Neuronal stem cell (in vitro differentiated cells): ENCODE measurements around the gene VSTM4.

ENCODE experiments used
- DNase-seq: peaks from one replicate; pipeline ENCODE4 v3.0.0-alpha.2; 2013; ENCODE audit warnings: low spot score
- H2AFZ ChIP-seq: one replicate; pipeline ENCODE4 v1.6.1; 2013; ENCODE audit warnings: mild to moderate bottlenecking, low read length, inconsistent platforms
- H2AK5ac ChIP-seq: 2 replicates; pipeline ENCODE4 v1.6.1; 2013; ENCODE audit warnings: low read depth, mild to moderate bottlenecking, inconsistent platforms, low read length, moderate library complexity, mixed read lengths
- H2BK120ac ChIP-seq: 2 replicates; pipeline ENCODE4 v1.6.1; 2013; ENCODE audit warnings: low read depth, mild to moderate bottlenecking, inconsistent platforms, low read length, moderate library complexity, mixed read lengths
- H2BK12ac ChIP-seq: one replicate; pipeline ENCODE4 v1.6.1; 2013; ENCODE audit warnings: low read length, inconsistent platforms
- H2BK15ac ChIP-seq: 2 replicates; pipeline ENCODE4 v1.6.1; 2013; ENCODE audit warnings: mild to moderate bottlenecking, low read length, inconsistent platforms, mixed read lengths
- H2BK5ac ChIP-seq: one replicate; pipeline ENCODE4 v1.6.1; 2013; ENCODE audit warnings: inconsistent platforms, mild to moderate bottlenecking, low read length, moderate library complexity
- H3K14ac ChIP-seq: one replicate; pipeline ENCODE4 v1.6.1; 2013; ENCODE audit warnings: low read length, inconsistent platforms
- H3K18ac ChIP-seq: 2 replicates; pipeline ENCODE4 v1.6.1; 2013; ENCODE audit warnings: low read length, inconsistent platforms
- H3K23ac ChIP-seq: 2 replicates; pipeline ENCODE4 v1.6.1; 2013; ENCODE audit warnings: low read depth, mild to moderate bottlenecking, mixed read lengths, low read length, inconsistent platforms; ENCODE audit not compliant: poor library complexity
- H3K27ac ChIP-seq: replicated peaks from 3 replicates; pipeline ENCODE4 v1.5.1; 2013; ENCODE audit warnings: low read length, inconsistent platforms
- H3K27me3 ChIP-seq, 3 experiments: 2 replicates each; pipeline ENCODE4 v1.6.1; 2013; ENCODE audit warnings: low read length in 3 of 3, mild to moderate bottlenecking in 2 of 3, inconsistent platforms in 1 of 3, low read depth in 1 of 3, mixed read lengths in 1 of 3, moderate library complexity in 1 of 3; ENCODE audit not compliant: control insufficient read depth in 3 of 3, insufficient read depth in 3 of 3
- H3K36me3 ChIP-seq, 2 donors: replicated peaks in 1 of 2; 2 replicates each; pipeline ENCODE4 v1.6.1; 2013; ENCODE audit warnings: low read length in 2 of 2; ENCODE audit not compliant: control insufficient read depth in 2 of 2, insufficient read depth in 2 of 2
- H3K4ac ChIP-seq: 2 replicates; pipeline ENCODE4 v1.6.1; 2013; ENCODE audit warnings: inconsistent platforms, mild to moderate bottlenecking, low read length, moderate library complexity
- H3K4me1 ChIP-seq, 2 donors: 1 replicate in 1 of 2; 2 replicates in 1 of 2; pipeline ENCODE4 v1.6.1; 2013; ENCODE audit warnings: low read length in 2 of 2, low read depth in 1 of 2; ENCODE audit not compliant: control insufficient read depth in 2 of 2, insufficient read depth in 1 of 2
- H3K4me2 ChIP-seq: one replicate; pipeline ENCODE4 v1.6.1; 2013; ENCODE audit warnings: mild to moderate bottlenecking, low read length, inconsistent platforms; ENCODE audit not compliant: insufficient read depth, poor library complexity, severe bottlenecking
- H3K4me3 ChIP-seq, 2 donors: 2 replicates each; pipeline ENCODE4 v1.5.1; 2013; ENCODE audit warnings: low read length in 2 of 2, mild to moderate bottlenecking in 2 of 2, inconsistent platforms in 1 of 2, moderate library complexity in 1 of 2
- H3K79me1 ChIP-seq: one replicate; pipeline ENCODE4 v1.6.1; 2013; ENCODE audit warnings: low read depth, mild to moderate bottlenecking, inconsistent platforms, low read length, moderate library complexity
- H3K9ac ChIP-seq: one replicate; pipeline ENCODE4 v1.6.1; 2013; ENCODE audit warnings: mild to moderate bottlenecking, low read depth, low read length, inconsistent platforms; ENCODE audit not compliant: poor library complexity
- H3K9me3 ChIP-seq, 2 donors: replicated peaks in 1 of 2; 2 replicates each; pipeline versions ENCODE3 to v1.6.1; 2013; ENCODE audit warnings: low read length in 2 of 2, mild to moderate bottlenecking in 2 of 2, inconsistent platforms in 1 of 2, low read depth in 1 of 2, mixed read lengths in 1 of 2, moderate library complexity in 1 of 2; ENCODE audit not compliant: control insufficient read depth in 2 of 2, insufficient read depth in 1 of 2
- H4K8ac ChIP-seq: one replicate; pipeline ENCODE4 v1.6.1; 2013; ENCODE audit warnings: low read depth, mild to moderate bottlenecking, inconsistent platforms, low read length, moderate library complexity
- H4K91ac ChIP-seq: one replicate; pipeline ENCODE4 v1.6.1; 2013; ENCODE audit warnings: low read length, low read depth, mild to moderate bottlenecking, inconsistent platforms; ENCODE audit not compliant: poor library complexity
- WGBS, 2 donors: extraction: QIAGEN DNeasy Blood & Tissue Kit; methylation state at CpG; one replicate each; pipeline ENCODE4 v1.1.7; 2013; ENCODE audit warnings: missing lambda C conversion rate in 2 of 2, mixed read lengths in 1 of 2; ENCODE audit not compliant: insufficient read length in 2 of 2, insufficient replicate concordance in 1 of 2; ENCODE audit errors: extremely low coverage in 2 of 2; 5-methylcytosine and 5-hydroxymethylcytosine counted together

The VSTM4 gene

GRCh38 chr10:49144058-49144720 lies 28.9 kb upstream of the VSTM4 start:
- Histone ChIP-seq H3K14ac (no peak overlapping the region), H3K4me2 (no peak overlapping the region), H3K4me1 (no peaks in the 10 kb centered on the region), H3K18ac (no peak overlapping the region), H4K8ac (no peak overlapping the region), H2BK5ac (no peak overlapping the region), H4K91ac (no peak overlapping the region), H3K4ac (no peak overlapping the region), H2BK15ac (no peak overlapping the region), H3K9me3 (peaks cover 0 to 2% of the 10 kb centered on the region in 2 donors), H3K23ac (no peak overlapping the region), H3K9ac (no peak overlapping the region), H3K27me3 (no peaks in the 10 kb centered on the region), H3K36me3 (no peaks in the 10 kb centered on the region), H2AK5ac (no peak overlapping the region), H2BK12ac (no peak overlapping the region), H3K79me1 (no peaks in the 10 kb centered on the region), H2AFZ (no peak overlapping the region), H2BK120ac (no peak overlapping the region), H3K4me3 (no peak overlapping the region), H3K27ac (no peak overlapping the region)
- DNase-seq = no peak
- WGBS, 2 donors = no CpG with 5 or more reads among the region's 2 CpGs

GRCh38 chr10:49143249-49143648 lies 27.9 kb upstream of the VSTM4 start:
- Histone ChIP-seq H3K14ac (no peak overlapping the region), H3K18ac (no peak overlapping the region), H3K4ac (no peak overlapping the region), H3K4me1 (no peaks in the 10 kb centered on the region), H2AFZ (no peak overlapping the region), H3K4me3 (no peak overlapping the region), H3K36me3 (no peaks in the 10 kb centered on the region), H2BK120ac (no peak overlapping the region), H2BK15ac (no peak overlapping the region), H3K9me3 (peaks cover 0 to 2% of the 10 kb centered on the region in 2 donors), H3K27ac (no peak overlapping the region), H3K4me2 (no peak overlapping the region), H3K23ac (no peak overlapping the region), H4K91ac (no peak overlapping the region), H3K27me3 (no peaks in the 10 kb centered on the region), H2BK12ac (no peak overlapping the region), H4K8ac (no peak overlapping the region), H2AK5ac (no peak overlapping the region), H3K79me1 (no peaks in the 10 kb centered on the region), H3K9ac (no peak overlapping the region), H2BK5ac (no peak overlapping the region)
- no peak for DNase-seq

DNA sequence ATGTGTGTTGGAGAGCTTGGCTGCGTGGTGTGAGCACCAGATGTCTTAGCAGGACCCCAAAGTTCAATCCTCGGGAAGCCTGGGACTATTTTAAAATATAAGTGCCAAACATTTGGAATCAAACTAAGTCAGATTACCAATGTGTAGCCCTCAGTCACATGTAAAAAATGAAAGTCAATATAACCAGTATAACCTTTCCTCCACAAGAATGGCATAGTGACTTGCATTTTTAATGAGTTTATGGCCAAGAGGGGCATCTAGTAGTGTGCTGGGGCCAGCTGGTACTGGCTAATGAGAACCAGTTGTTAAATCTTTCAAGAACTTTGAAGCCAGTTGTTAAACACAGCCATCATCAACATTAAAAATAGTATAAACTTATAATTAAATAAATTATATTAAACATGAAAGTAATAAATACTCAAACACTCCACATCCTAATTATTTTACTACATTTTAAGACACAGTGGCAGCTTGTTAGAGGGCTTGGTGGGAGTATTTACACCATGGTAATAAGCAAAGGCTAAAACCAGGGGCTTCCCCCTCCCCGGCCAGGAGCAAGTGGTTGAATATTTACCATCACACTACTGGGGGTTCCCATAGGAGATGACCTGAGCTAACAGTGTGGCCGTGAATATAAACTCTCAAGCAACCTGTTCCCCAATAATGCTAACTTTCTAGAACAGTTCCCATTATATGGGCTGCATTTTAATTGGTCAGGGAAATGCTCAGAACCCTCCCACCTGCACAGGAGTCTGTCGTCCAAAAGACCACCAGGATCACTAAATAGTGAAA lies 26.4 kb upstream of the VSTM4 start:
- Histone ChIP-seq H4K91ac (no peak overlapping the region), H3K79me1 (no peaks in the 10 kb centered on the region), H3K23ac (no peak overlapping the region), H2BK15ac (no peak overlapping the region), H3K4me1 (no peaks in the 10 kb centered on the region), H2BK120ac (no peak overlapping the region), H3K36me3 (no peaks in the 10 kb centered on the region), H3K18ac (no peak overlapping the region), H2BK5ac (no peak overlapping the region), H3K9me3 (no peaks in the 10 kb centered on the region), H3K14ac (no peak overlapping the region), H3K27ac (no peak overlapping the region), H2AK5ac (no peak overlapping the region), H3K4me3 (no peak overlapping the region), H3K9ac (no peak overlapping the region), H3K4me2 (no peak overlapping the region), H4K8ac (no peak overlapping the region), H2AFZ (no peak overlapping the region), H3K27me3 (no peaks in the 10 kb centered on the region), H3K4ac (no peak overlapping the region), H2BK12ac (no peak overlapping the region)
- DNase-seq = no peak
- WGBS, 2 donors = no CpG with 5 or more reads among the region's 5 CpGs

DNA sequence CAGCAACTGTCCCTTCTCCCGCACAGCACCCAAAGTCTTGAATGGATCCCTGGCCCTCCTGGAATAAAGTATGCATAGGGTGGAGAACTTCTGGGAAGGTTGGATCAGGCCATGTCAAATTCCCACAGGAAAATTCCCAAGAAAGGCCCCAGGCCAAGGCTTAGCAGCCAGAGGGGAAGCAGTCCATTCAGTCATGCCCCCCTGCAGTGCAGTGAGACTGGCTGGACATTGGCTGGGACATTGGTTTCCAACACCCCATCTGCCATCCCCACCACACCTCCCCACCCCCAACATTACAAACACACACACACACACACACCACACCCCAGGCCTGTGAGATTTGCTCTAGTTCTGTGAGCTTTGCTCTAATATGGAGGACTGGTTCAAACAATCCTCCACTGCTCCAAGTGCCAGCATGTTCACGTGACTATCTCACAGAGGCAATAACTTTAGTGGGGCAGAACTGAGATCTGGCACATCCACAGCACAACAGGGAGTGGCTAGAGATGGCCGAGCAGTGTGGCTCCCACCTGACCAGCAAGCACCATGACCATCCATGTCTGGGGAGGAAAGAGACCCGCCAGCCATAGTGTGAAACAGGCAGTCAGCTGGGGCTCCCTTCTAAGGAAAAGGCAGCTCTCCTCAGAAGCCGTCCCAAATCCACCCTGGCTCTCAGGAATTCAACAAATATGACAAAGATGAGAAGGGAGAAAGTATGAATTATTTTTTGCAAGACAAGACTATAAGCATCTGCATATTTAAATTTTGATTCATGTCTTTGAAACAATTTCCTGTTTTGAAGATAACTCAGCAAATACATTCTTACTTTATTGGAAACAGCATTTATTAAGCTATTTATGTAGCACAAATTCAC lies 25.2 kb upstream of the VSTM4 start:
- Histone ChIP-seq H3K23ac (no peak overlapping the region), H2BK15ac (no peak overlapping the region), H3K4ac (no peak overlapping the region), H3K4me2 (no peak overlapping the region), H3K4me1 (no peaks in the 10 kb centered on the region), H3K18ac (no peak overlapping the region), H2AK5ac (no peak overlapping the region), H3K79me1 (no peaks in the 10 kb centered on the region), H2AFZ (no peak overlapping the region), H4K91ac (no peak overlapping the region), H3K36me3 (no peaks in the 10 kb centered on the region), H4K8ac (no peak overlapping the region), H3K9me3 (no peaks in the 10 kb centered on the region), H3K9ac (no peak overlapping the region), H3K27me3 (no peaks in the 10 kb centered on the region), H3K27ac (no peak overlapping the region), H2BK120ac (no peak overlapping the region), H2BK12ac (no peak overlapping the region), H3K4me3 (no peak overlapping the region), H2BK5ac (no peak overlapping the region), H3K14ac (no peak overlapping the region)
- DNase-seq = no peak
- WGBS, 2 donors = no CpG with 5 or more reads among the region's 5 CpGs
